Measurements from ENCODE around the gene GOLGA8T. TPM values are rescaled to one million over a fixed set of nuclear protein-coding genes. Genes with fewer than 3 reads are reported as not detected.
"Not testable (repeated sequence)": the region's sequence is repeated elsewhere in the genome, so short reads cannot be mapped to it uniquely, and the experiment has no call there.

Gene GOLGA8T
- total and polyA plus RNA-seq, 12 donors = 0.10 to 0.44 (median 0.31) TPM; not detected in 8

GRCh38 chr15:30164257-30164656 is 29.4 kb downstream of the GOLGA8T start:
- H3K4me3 ChIP-seq; intact Hi-C loops (cut with DNase I); H3K9me3 ChIP-seq (replicated peaks in 1 of 3); H3K36me3 ChIP-seq (replicated peaks in 1 of 2); H3K4me1 ChIP-seq (replicated peaks in 1 of 2); H3K27me3 ChIP-seq; H3K27ac ChIP-seq; DNase-seq: not testable (repeated sequence)
- WGBS, 4 donors = 38 to 64% methylated on average over 1 of the region's 7 CpGs; no CpG with 5 or more reads in 2 of the 4 donors

DNA sequence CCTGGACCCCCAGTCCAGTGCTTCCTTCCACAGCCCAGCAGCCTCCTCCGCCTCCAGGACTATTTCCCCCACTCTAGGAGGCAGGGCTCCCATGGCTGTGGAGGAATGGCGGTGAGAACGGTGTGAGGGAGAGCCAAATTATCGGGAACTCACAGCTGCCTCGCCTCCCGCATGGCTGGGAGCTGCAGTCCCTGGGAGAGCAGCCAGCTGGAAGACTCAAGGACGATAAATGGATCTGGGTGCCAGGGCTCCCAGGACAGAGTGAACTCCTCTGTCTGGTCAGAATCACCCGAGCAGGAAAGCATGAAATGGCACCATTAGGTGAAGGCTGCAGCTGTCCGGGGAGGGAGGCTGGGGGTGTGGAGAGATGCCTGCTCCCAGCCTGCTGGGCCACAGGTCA is 32.6 kb downstream of the GOLGA8T start:
- H3K27ac ChIP-seq; DNase-seq; intact Hi-C loops (cut with DNase I); H3K36me3 ChIP-seq (replicated peaks in 1 of 2); H3K27me3 ChIP-seq; H3K4me3 ChIP-seq; H3K9me3 ChIP-seq (replicated peaks in 1 of 3); H3K4me1 ChIP-seq (replicated peaks in 1 of 2): not testable (repeated sequence)
- no CpG with 5 or more reads among the region's 9 CpGs for WGBS, 4 donors

DNA sequence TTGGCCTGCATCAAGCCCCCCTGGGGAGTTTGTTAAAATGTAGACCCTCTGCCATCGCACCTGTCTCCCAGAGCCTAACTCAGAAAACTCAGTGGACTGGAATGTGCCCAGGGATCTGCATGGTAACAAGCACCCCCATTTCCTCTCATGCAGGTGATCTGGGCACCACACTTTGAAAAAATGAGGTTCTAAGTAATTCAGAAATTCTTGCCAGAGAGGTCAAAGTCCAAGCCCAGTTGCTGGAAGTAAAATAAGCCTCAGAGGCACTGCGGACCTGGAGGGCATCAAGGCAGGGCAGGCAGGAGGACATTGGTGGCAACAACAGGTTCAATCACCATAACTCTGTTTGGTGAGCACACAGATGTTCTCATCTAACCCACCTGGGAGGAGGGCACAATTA is 33.0 kb downstream of the GOLGA8T start:
- no CpG with 5 or more reads among the region's 2 CpGs for WGBS, 4 donors
- H3K4me1 ChIP-seq (replicated peaks in 1 of 2); H3K36me3 ChIP-seq (replicated peaks in 1 of 2); H3K27me3 ChIP-seq; intact Hi-C loops (cut with DNase I); DNase-seq; H3K4me3 ChIP-seq; H3K27ac ChIP-seq; H3K9me3 ChIP-seq (replicated peaks in 1 of 3): not testable (repeated sequence)

DNA sequence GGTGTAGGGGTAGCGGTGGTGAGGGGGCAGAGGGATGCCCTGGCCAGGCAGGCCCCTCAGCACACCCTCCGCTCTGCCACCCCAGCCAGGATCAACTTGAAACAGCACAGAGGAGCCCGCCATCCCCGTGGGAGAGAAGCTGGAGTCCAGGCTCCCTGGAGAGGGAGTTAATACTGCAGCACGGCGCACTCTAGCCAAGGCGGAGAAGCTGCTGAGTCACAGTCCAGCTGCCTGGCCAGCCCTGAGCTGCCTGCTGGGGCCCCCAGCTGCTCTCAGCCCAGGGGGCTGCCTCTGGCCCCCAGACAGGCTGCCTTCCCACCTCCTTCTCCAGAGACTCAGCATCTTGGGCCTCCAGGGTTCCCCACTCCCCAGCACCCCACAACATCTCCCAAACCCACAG is 36.6 kb downstream of the GOLGA8T start:
- H3K9me3 ChIP-seq (replicated peaks in 1 of 3); H3K4me1 ChIP-seq (replicated peaks in 1 of 2); H3K36me3 ChIP-seq (replicated peaks in 1 of 2); intact Hi-C loops (cut with DNase I); H3K27ac ChIP-seq; H3K27me3 ChIP-seq; H3K4me3 ChIP-seq; DNase-seq: not testable (repeated sequence)
- no CpG with 5 or more reads among the region's 7 CpGs for WGBS, 4 donors

- H3K27me3 ChIP-seq; H3K27ac ChIP-seq; H3K36me3 ChIP-seq (replicated peaks in 1 of 2); H3K4me3 ChIP-seq; H3K4me1 ChIP-seq (replicated peaks in 1 of 2); H3K9me3 ChIP-seq (replicated peaks in 1 of 3); intact Hi-C loops (cut with DNase I): not testable (repeated sequence)
- 15 to 25% (median 19%) methylated on average over 1 to 7 of the region's 11 CpGs for WGBS, 4 donors
- peak in 6 of 7 donors; percentile 40 to 63 (median 54) for DNase-seq
Measured at GRCh38 chr15:30173041-30173608, 38.3 kb downstream of the GOLGA8T start.

- H3K27ac ChIP-seq; intact Hi-C loops (cut with DNase I); H3K9me3 ChIP-seq (replicated peaks in 1 of 3); DNase-seq; H3K4me3 ChIP-seq; H3K36me3 ChIP-seq (replicated peaks in 1 of 2); H3K27me3 ChIP-seq; H3K4me1 ChIP-seq (replicated peaks in 1 of 2): not testable (repeated sequence)
- 80 to 95% (median 93%) methylated on average over 2 to 5 of the region's 6 CpGs; no CpG with 5 or more reads in 1 of the 4 donors for WGBS, 4 donors
Measured at GRCh38 chr15:30175291-30175690, 40.4 kb downstream of the GOLGA8T start.

- WGBS, 4 donors = 70 to 80% methylated on average over 1 to 2 of the region's 3 CpGs; no CpG with 5 or more reads in 2 of the 4 donors
- intact Hi-C loops (cut with DNase I); H3K4me3 ChIP-seq: not testable (repeated sequence)
Measured at GRCh38 chr15:30176613-30177012, 41.8 kb downstream of the GOLGA8T start.

GRCh38 chr15:30179814-30180213 is 45.0 kb downstream of the GOLGA8T start:
- H3K4me1 ChIP-seq (replicated peaks in 1 of 2); H3K27ac ChIP-seq; H3K4me3 ChIP-seq; intact Hi-C loops (cut with DNase I); H3K36me3 ChIP-seq (replicated peaks in 1 of 2); H3K27me3 ChIP-seq; H3K9me3 ChIP-seq (replicated peaks in 1 of 3); DNase-seq: not testable (repeated sequence)

More at GRCh38 chr15:30176613-30177012, 41.8 kb downstream of the GOLGA8T start:
- H3K4me1 ChIP-seq (replicated peaks in 1 of 2); H3K36me3 ChIP-seq (replicated peaks in 1 of 2); H3K27ac ChIP-seq; H3K9me3 ChIP-seq (replicated peaks in 1 of 3); DNase-seq; H3K27me3 ChIP-seq: not testable (repeated sequence)

GRCh38 chr15:30185495-30185894 is 50.6 kb downstream of the GOLGA8T start:
- H3K36me3 ChIP-seq (replicated peaks in 1 of 2); H3K27ac ChIP-seq; H3K9me3 ChIP-seq (replicated peaks in 1 of 3); DNase-seq; intact Hi-C loops (cut with DNase I); H3K27me3 ChIP-seq; H3K4me3 ChIP-seq; H3K4me1 ChIP-seq (replicated peaks in 1 of 2): not testable (repeated sequence)
- no CpG with 5 or more reads among the region's 7 CpGs for WGBS, 4 donors

- intact Hi-C loops (cut with DNase I); DNase-seq; H3K36me3 ChIP-seq (replicated peaks in 1 of 2); H3K27me3 ChIP-seq; H3K4me3 ChIP-seq; H3K9me3 ChIP-seq (replicated peaks in 1 of 3); H3K27ac ChIP-seq; H3K4me1 ChIP-seq (replicated peaks in 1 of 2): not testable (repeated sequence)
- WGBS, 4 donors = 85 to 95% (median 88%) methylated on average over 2 of the region's 3 CpGs
Measured at GRCh38 chr15:30187429-30187828, 52.6 kb downstream of the GOLGA8T start.

DNA sequence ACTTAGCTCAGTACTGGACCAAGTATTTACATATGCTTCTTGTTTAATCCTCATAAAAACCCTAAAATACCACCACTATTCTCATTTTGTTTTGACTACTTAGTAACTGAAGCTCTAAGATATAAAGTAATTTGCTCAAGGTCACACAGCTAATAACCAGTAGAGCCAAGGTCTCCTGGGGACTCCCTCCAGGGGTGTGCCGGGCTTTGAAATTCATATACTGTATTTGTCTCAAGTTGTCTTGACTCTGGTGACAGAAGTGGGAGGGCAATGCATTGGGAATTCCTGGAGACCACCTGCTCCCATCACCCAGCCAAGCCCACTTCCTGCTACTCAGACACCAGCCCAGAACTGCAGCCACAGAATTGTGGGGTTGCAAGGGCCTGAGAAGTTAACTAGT is 54.9 kb downstream of the GOLGA8T start:
- 32 to 83% (median 51%) methylated on average over 1 of the region's 1 CpG; no CpG with 5 or more reads in 1 of the 4 donors for WGBS, 4 donors
- H3K4me1 ChIP-seq (replicated peaks in 1 of 2); H3K27me3 ChIP-seq; H3K36me3 ChIP-seq (replicated peaks in 1 of 2); DNase-seq; H3K4me3 ChIP-seq; intact Hi-C loops (cut with DNase I); H3K9me3 ChIP-seq (replicated peaks in 1 of 3); H3K27ac ChIP-seq: not testable (repeated sequence)

- H3K4me1 ChIP-seq (replicated peaks in 1 of 2); H3K27me3 ChIP-seq; H3K36me3 ChIP-seq (replicated peaks in 1 of 2); H3K27ac ChIP-seq; intact Hi-C loops (cut with DNase I); H3K9me3 ChIP-seq (replicated peaks in 1 of 3); H3K4me3 ChIP-seq; DNase-seq: not testable (repeated sequence)
- WGBS, 4 donors = 2 to 8% methylated on average over 6 of the region's 23 CpGs; no CpG with 5 or more reads in 2 of the 4 donors
Measured at GRCh38 chr15:30191143-30191542, 56.3 kb downstream of the GOLGA8T start.
